GDM1 (cell line): ENCODE data around the gene TAF6.

ENCODE experiments used
- DNase-seq: peaks from one replicate; lab custom pipeline; 2025; lab: John Stamatoyannopoulos, UW

Gene TAF6

DNA sequence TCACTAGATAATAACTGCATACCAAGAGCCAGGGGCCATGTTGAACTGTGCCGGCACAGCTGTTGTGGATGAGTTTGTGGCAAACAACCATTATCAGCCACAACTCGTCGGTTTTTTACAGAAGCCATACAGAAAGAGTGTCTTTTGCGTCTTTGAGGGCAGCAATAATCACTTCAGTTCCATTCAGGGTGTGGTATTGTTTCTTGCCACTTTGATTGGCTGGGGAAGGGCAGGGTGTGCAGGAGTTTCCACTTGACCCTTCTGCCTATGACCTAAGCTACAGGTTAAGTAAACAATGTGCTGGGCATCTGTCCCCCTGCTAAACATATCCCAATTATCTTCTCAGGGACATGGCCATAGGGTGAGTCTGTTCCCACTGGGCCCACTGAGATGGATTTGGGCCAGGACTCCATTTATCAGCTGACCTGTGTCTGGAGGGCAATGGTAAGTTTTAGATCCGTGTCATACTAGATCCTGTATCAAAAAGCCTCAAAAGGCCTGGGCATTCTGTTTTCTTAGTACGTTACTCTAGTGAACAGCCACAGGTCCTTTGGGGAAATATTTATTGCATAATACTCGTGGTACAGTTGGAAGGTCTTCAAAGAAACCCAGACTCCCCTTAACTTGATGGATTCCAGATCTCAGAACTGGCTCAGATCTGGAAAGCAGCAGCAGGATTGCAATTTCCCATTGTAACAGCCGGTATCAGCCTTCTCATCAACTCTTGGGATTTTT lies 53.5 kb downstream of the TAF6 start:
- DNase-seq = no peak

DNA sequence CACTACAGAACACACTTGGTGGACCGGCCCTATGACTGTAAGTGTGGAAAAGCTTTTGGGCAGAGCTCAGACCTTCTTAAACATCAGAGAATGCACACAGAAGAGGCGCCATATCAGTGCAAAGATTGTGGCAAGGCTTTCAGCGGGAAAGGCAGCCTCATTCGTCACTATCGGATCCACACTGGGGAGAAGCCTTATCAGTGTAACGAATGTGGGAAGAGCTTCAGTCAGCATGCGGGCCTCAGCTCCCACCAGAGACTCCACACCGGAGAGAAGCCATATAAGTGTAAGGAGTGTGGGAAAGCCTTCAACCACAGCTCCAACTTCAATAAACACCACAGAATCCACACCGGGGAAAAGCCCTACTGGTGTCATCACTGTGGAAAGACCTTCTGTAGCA lies 55.0 kb downstream of the TAF6 start:
- no peak for DNase-seq

DNA sequence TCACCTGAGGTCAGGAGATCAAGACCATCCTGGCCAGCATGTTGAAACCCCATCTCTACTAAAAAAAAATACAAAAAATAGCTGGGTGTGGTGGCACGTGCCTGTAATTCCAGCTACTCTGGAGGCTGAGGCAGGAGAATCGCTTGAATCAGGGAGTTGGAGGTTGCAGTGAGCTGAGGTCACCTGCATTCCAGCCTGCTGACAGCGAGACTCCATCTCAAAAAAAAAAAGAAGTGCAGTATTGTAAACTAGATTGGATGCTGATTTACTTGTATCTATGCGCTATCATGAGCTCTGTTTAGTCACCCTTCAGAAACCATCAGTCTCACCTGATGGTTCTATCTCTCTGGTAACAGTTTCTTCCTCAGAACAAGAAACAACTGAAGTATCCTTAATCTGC lies 55.8 kb downstream of the TAF6 start:
- no peak for DNase-seq

DNA sequence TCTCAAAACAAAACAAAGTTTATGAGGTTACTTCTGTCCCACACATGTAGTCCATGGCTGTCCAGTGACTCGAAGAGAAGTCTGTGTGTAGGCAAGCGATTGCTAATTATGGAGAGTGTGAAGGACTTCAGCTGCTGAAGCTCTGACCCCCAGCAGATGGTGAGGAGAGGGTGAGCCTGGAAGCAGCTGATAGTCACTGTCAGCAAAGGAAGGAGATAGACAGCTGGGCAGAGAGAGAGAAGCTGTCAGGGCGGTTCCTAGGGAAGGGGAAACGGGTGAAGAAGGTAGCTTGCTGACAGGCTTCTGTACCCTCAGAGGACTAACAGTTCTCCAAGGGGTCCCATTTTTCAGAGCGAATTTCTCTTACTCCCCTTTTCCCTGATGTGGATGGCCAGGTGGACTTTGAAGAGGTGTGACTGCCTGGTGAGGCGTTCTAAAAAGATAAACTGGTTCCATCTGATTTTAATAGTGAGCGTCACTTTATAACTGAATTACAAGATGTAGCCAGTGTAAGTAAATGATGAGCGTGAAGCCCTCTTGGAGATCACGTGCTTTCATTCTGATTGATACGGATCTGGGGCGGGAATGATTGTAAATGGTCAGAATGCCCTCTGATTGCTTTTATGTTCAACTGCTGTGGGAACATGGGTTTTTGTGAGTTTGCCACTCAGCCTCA lies 57.5 kb downstream of the TAF6 start:
- DNase-seq = no peak

DNA sequence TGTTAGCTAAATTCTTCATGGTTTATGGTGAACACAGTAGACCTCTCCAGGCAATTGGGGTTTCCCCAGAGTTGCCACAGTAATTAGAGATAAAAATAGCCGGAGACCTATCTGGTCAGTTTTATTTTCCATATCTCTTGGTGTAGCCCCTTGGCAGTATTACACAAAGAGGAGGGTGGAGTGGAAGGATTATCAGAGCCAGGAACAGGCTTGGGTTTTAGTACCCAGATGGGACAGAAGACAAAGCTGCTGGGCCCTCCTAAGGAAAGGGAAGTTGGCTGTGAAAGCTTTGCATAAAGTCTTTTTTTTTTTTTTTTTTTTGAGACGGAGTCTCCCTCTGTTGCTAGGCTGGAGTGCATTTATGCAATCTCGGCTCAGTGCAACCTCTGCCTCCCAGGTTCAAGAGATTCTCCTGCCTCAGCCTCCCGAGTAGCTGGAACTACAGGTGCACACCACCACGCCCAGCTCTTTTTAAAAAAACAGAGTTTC lies 59.9 kb downstream of the TAF6 start:
- no peak for DNase-seq
